K562 (cell line): ENCODE results near the gene PON1. TPM values are rescaled to one million over a fixed set of nuclear protein-coding genes. Genes with fewer than 3 reads are reported as not detected.

ENCODE experiments used
- CBFA2T2 ChIP-seq: fragments of 450-650 bp; conservative IDR thresholded peaks from 2 replicates; pipeline ENCODE4 v1.6.1; 2017; ENCODE audit warnings: mild to moderate bottlenecking
- CREB1 ChIP-seq, 2 experiments: sonication (generic) in 1 of 2; formaldehyde crosslinking in 1 of 2; IDR thresholded peaks; 2 replicates each; pipeline versions ENCODE4 v1.6.1 to v1.8.0; 2012 to 2022; ENCODE audit warnings: inconsistent platforms in 1 of 2, mild to moderate bottlenecking in 1 of 2, missing genetic modification reagents in 1 of 2, moderate library complexity in 1 of 2
- EZH2 ChIP-seq: IDR thresholded peaks from 2 replicates; pipeline ENCODE4 v1.6.1; 2012; ENCODE audit warnings: low read depth, mild to moderate bottlenecking, inconsistent platforms, low read length, borderline replicate concordance
- NCOR1 ChIP-seq: fragments of 450-650 bp; IDR thresholded peaks from 2 replicates; pipeline ENCODE4 v1.6.1; 2016; ENCODE audit warnings: mild to moderate bottlenecking, moderate library complexity
- NELFE ChIP-seq: IDR thresholded peaks from 2 replicates; pipeline ENCODE4 v1.6.1; 2011; ENCODE audit warnings: mild to moderate bottlenecking; ENCODE audit not compliant: insufficient read depth, insufficient read length
- NR2F6 ChIP-seq: fragments of 450-650 bp; formaldehyde crosslinking; IDR thresholded peaks from 2 replicates; pipeline ENCODE4 v1.4.0; 2020; ENCODE audit warnings: mild to moderate bottlenecking
- RUNX1 ChIP-seq: sonication (generic); IDR thresholded peaks from 2 replicates; pipeline ENCODE4 v1.6.1; 2016; ENCODE audit warnings: antibody characterized with exemption, low read depth
- TAL1 ChIP-seq: fragments of 450-650 bp; IDR thresholded peaks from 2 replicates; pipeline ENCODE4 v1.6.1; 2016; ENCODE audit warnings: mild to moderate bottlenecking
- TEAD4 ChIP-seq, 2 experiments: sonication (generic) in 1 of 2; formaldehyde crosslinking in 1 of 2; IDR thresholded peaks; 2 replicates each; pipeline versions ENCODE4 v1.6.1 to v1.8.0; 2012 to 2022; ENCODE audit warnings: borderline replicate concordance in 1 of 2, inconsistent platforms in 1 of 2, low read length in 1 of 2, mild to moderate bottlenecking in 1 of 2, missing genetic modification reagents in 1 of 2
- ZBTB7A ChIP-seq: IDR thresholded peaks from 2 replicates; pipeline ENCODE4 v1.6.1; 2011; ENCODE audit warnings: low read depth, mild to moderate bottlenecking, low read length, moderate library complexity, borderline replicate concordance; ENCODE audit not compliant: control insufficient read depth
- ZEB2 ChIP-seq: fragments of 450-650 bp; IDR thresholded peaks from 2 replicates; pipeline ENCODE4 v1.6.1; 2016
- ZNF253 ChIP-seq: fragments of 250-450 bp; sonication (Bioruptor Pico); conservative IDR thresholded peaks from 2 replicates; pipeline ENCODE4 v1.6.1; 2021; ENCODE audit warnings: mild to moderate bottlenecking
- ZNF436 ChIP-seq: fragments of 250-450, 450-650 bp; sonication (Bioruptor Pico); formaldehyde crosslinking; IDR thresholded peaks from 2 replicates; pipeline ENCODE4 v1.7.0; 2020; ENCODE audit warnings: mild to moderate bottlenecking
- ZNF644 ChIP-seq: fragments of 200-800 bp; sonication (Bioruptor generic); IDR thresholded peaks from 2 replicates; pipeline ENCODE4 v1.6.1; 2016; ENCODE audit warnings: low read depth, missing genetic modification characterization, missing compliant biosample characterization
- polyA plus RNA-seq, 8 experiments: library from polyadenylated mRNA; depleted of rRNA in 4 of 8; stranded (reverse) in 5 of 8; unstranded in 3 of 8; fragments of >200 nt; fragmentation: Nextera tagmentation in 2 of 8; fragmentation: Illumina TruSeq in 1 of 8; extraction: Ambion mirVana in 2 of 8; extraction: Trizol in 1 of 8; gene quantifications; 2 replicates each; pipeline versions ENCODE4 v1.2.1 to v1.2.3, GENCODE V29; 2011 to 2014; ENCODE audit warnings: inconsistent platforms in 1 of 8, missing spikeins in 1 of 8
- total RNA-seq, 7 experiments: library from RNA; depleted of rRNA in 6 of 7; stranded (reverse); fragments of >200 nt in 6 of 7; fragmentation: Illumina TruSeq in 2 of 7; extraction: Trizol in 2 of 7; gene quantifications; 2 replicates each; pipeline versions ENCODE4 v1.2.1 to v1.2.3, GENCODE V29; 2011 to 2021; ENCODE audit warnings: low replicate concordance in 1 of 7
- TF ChIP-seq, protein P1 (sequence below), 2 experiments: fragments of 450-650 bp in 1 of 2; sonication (generic) in 1 of 2; formaldehyde crosslinking; conservative IDR thresholded peaks; 2 replicates each; pipeline versions ENCODE4 v1.4.0 to v1.8.1; 2020 to 2022; ENCODE audit warnings: mild to moderate bottlenecking in 1 of 2, missing genetic modification reagents in 1 of 2
- TF ChIP-seq, protein P2 (sequence below): fragments of 250-450 bp; sonication (Bioruptor Pico); IDR thresholded peaks from 2 replicates; pipeline ENCODE4 v1.4.0; 2020; ENCODE audit warnings: borderline replicate concordance

PON1 gene
- total and polyA plus RNA-seq, 9 of the 15 experiments (the other 6 are each of a cell fraction or from before 2014, with no cell fraction given) = not detected

DNA sequence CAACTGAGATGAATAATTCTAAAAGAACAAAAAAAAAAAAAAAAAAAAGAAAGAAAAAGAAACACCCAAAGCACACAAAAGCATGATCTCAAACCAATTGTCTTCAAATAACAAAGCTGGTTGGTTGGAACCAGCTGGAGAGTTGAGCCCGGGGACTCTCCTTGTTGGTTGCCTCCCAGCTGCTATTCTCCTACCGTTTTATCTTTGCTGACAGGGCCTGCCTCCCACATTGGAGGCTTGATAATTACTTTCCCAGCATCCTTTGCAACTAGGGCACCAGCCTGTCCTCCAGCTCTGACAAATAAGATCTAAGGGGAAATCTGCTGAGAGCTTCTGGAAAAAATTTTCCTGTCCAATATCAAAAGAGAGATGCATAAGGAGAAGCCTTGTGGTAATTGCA is 6.8 kb downstream of the PON1 start (continued):
- TF ChIP-seq ZNF644 (no peak), CBFA2T2 (peak; percentile 32), ZNF253 (CRISPR knock-in tag) (no peak), NR2F6 (CRISPR knock-in tag) (no peak), ZNF436 (CRISPR knock-in tag) (no peak), TAL1 (peak; percentile 33; the same call in 1 of the 2 replicates), RUNX1 (no peak), EZH2 (no peak), CREB1 (IDR thresholded peaks at IDR 0.05) (no peak), CREB1 (CRISPR knock-in tag; IDR thresholded peaks at IDR 0.05) (no peak), ZEB2 (no peak), TEAD4 (IDR thresholded peaks at IDR 0.05; ENCODE audit: low read length) (peak; percentile 46; the same call in 1 of the 2 replicates), TEAD4 (CRISPR knock-in tag; IDR thresholded peaks at IDR 0.05; ENCODE audit: borderline replicate concordance) (no peak), ZBTB7A (no peak), NCOR1 (no peak), NELFE (no peak)
- TF ChIP-seq, protein P1, sequence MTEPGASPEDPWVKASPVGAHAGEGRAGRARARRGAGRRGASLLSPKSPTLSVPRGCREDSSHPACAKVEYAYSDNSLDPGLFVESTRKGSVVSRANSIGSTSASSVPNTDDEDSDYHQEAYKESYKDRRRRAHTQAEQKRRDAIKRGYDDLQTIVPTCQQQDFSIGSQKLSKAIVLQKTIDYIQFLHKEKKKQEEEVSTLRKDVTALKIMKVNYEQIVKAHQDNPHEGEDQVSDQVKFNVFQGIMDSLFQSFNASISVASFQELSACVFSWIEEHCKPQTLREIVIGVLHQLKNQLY (CRISPR knock-in tag; conservative IDR thresholded peaks at IDR 0.05) = no peak
- TF ChIP-seq, protein P2, sequence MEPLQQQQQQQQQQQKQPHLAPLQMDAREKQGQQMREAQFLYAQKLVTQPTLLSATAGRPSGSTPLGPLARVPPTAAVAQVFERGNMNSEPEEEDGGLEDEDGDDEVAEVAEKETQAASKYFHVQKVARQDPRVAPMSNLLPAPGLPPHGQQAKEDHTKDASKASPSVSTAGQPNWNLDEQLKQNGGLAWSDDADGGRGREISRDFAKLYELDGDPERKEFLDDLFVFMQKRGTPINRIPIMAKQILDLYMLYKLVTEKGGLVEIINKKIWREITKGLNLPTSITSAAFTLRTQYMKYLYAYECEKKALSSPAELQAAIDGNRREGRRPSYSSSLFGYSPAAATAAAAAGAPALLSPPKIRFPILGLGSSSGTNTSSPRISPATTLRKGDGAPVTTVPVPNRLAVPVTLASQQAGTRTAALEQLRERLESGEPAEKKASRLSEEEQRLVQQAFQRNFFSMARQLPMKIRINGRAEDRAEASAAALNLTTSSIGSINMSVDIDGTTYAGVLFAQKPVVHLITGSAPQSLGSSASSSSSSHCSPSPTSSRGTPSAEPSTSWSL = no peak
